ENCODE measurements around the gene TMEM26. TPM values are rescaled to one million over a fixed set of nuclear protein-coding genes. Genes with fewer than 3 reads are reported as not detected.

The TMEM26 gene
- total and polyA plus RNA-seq, 2 of the 8 experiments (the other 6 are each of a cell fraction or from before 2014, with no cell fraction given): 1.6 to 2.8 TPM

GRCh38 chr10:61460835-61461234 is 7.7 kb upstream of the TMEM26 start:
- Histone ChIP-seq H4K5ac (ENCODE audit: insufficient read length, low read depth, low read length) (no peak overlapping the region), H3K9ac (replicated peaks in 1 of 4; ENCODE audit: extremely low read depth in 1 of 4, low read depth in 3 of 4, low read length in 3 of 4) (no peak overlapping the region), H2BK20ac (ENCODE audit: low read length) (no peak overlapping the region), H3K4me3 (ENCODE audit: extremely low read depth in 1 of 4, insufficient read depth in 2 of 4, low read depth in 3 of 4, low read length in 4 of 4) (no peak overlapping the region), H3K79me2 (ENCODE audit: control insufficient read depth in 1 of 2, insufficient read depth in 2 of 2, low read length in 2 of 2) (no peaks in the 10 kb centered on the region), H3K27ac (ENCODE audit: low read depth, low read length) (no peak overlapping the region), H2BK120ac (replicated peaks; ENCODE audit: low read depth, low read length) (no peak overlapping the region), H3K14ac (ENCODE audit: insufficient read length) (no peak overlapping the region), H3K79me1 (ENCODE audit: low read depth, low read length) (no peaks in the 10 kb centered on the region), H3K4me1 (replicated peaks in 1 of 4; ENCODE audit: control insufficient read depth in 3 of 4, insufficient read depth in 4 of 4, low read length in 3 of 4) (no peaks in the 10 kb centered on the region), H4K91ac (replicated peaks; ENCODE audit: insufficient read length, low read length) (no peak overlapping the region), H3K4ac (replicated peaks; ENCODE audit: insufficient read length, low read depth, low read length) (no peak overlapping the region), H2AK5ac (ENCODE audit: low read depth, low read length) (no peak overlapping the region), H3K9me3 (ENCODE audit: insufficient read depth in 2 of 2, low read depth in 1 of 2, low read length in 1 of 2) (no peaks in the 10 kb centered on the region), H3K36me3 (ENCODE audit: control insufficient read depth in 2 of 4, insufficient read depth in 4 of 4, low read length in 3 of 4) (no peaks in the 10 kb centered on the region), H3K23ac (ENCODE audit: insufficient read length) (no peak overlapping the region), H3K18ac (ENCODE audit: extremely low read depth, low read length) (no peak overlapping the region), H2BK12ac (ENCODE audit: low read depth, low read length) (no peak overlapping the region), H2BK5ac (ENCODE audit: low read depth, low read length) (no peak overlapping the region), H2BK15ac (ENCODE audit: low read length) (no peak overlapping the region), H3K56ac (replicated peaks; ENCODE audit: insufficient read length, low read depth, low read length) (no peak overlapping the region), H2AFZ (ENCODE audit: low read length) (no peak overlapping the region), H3K4me2 (ENCODE audit: insufficient read depth in 1 of 2, low read depth in 2 of 2, low read length in 2 of 2) (no peak overlapping the region), H3K23me2 (ENCODE audit: low read depth, low read length) (no peaks in the 10 kb centered on the region), H4K8ac (ENCODE audit: extremely low read depth, insufficient read depth, low read length) (no peak overlapping the region), H4K20me1 (replicated peaks in 1 of 2; ENCODE audit: control insufficient read depth in 1 of 2, insufficient read depth in 2 of 2, low read length in 2 of 2) (no peaks in the 10 kb centered on the region), H3K27me3 (replicated peaks in 1 of 4; ENCODE audit: control insufficient read depth in 3 of 4, extremely low read depth in 1 of 4, insufficient read depth in 3 of 4, low read length in 3 of 4) (0 out of 7 replicates have a peak, but pooled peaks cover 0 to 2% (median 0%) of the 10 kb centered on the region in 4 experiments)
- POLR2A ChIA-PET (ENCODE audit: partially characterized antibody): no interaction called here
- CTCF ChIA-PET (ENCODE audit: partially characterized antibody): interaction anchor here (1.1 kb wide), 1 partner anchor 282 kb away, joined by 3 read pairs; no protein-coding TSS in a partner anchor
- FAIRE-seq (no peak), DNase-seq (ENCODE audit: low read depth in 1 of 2, low spot score in 2 of 2) (no peak)
- TF ChIP-seq CHD1 (IDR thresholded peaks at IDR 0.05; ENCODE audit: low read depth, low read length) (no peak), SIRT6 (IDR thresholded peaks at IDR 0.05; ENCODE audit: low read length) (no peak), CEBPB (IDR thresholded peaks at IDR 0.05; ENCODE audit: low read depth, low read length) (no peak), TCF12 (IDR thresholded peaks at IDR 0.05; ENCODE audit: low read depth, low read length) (no peak), ASH2L (IDR thresholded peaks at IDR 0.05; ENCODE audit: low read length) (no peak), SIN3A (conservative IDR thresholded peaks at IDR 0.05 in 1 of 2, IDR thresholded peaks at IDR 0.05 in 1 of 2; ENCODE audit: low read depth in 1 of 2, low read length in 2 of 2) (no peak), PHF8 (conservative IDR thresholded peaks at IDR 0.05; ENCODE audit: low read depth, low read length) (no peak)
- TF ChIP-seq, protein P1, sequence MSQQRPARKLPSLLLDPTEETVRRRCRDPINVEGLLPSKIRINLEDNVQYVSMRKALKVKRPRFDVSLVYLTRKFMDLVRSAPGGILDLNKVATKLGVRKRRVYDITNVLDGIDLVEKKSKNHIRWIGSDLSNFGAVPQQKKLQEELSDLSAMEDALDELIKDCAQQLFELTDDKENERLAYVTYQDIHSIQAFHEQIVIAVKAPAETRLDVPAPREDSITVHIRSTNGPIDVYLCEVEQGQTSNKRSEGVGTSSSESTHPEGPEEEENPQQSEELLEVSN (IDR thresholded peaks at IDR 0.05): no peak
